Measurements from ENCODE around the gene ATP7A.

ATP7A gene

DNA sequence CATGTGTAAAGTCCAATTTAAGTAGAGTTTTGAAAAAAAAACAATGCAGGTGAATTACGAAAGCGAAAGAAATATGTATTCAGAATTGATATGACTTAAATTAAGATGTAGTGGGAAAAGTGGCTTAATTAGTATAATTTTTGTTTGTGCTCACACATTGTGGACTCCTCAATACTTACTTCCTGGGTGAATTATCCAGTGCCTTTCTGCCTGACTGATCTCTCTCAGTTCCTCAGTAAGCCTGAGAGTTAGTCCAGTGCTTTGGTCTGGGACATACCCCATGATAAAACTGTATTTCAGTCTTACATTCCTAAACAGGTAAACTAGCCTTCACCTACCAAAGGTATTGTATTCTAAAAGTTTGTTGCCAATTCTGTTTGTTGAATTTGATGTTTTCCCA, 50.6 kb downstream of the ATP7A start:
- H3K4me2 ChIP-seq (ENCODE audit: low read length) = no peak overlapping the region
- H2BK5ac ChIP-seq (ENCODE audit: low read length) = no peak overlapping the region

DNA sequence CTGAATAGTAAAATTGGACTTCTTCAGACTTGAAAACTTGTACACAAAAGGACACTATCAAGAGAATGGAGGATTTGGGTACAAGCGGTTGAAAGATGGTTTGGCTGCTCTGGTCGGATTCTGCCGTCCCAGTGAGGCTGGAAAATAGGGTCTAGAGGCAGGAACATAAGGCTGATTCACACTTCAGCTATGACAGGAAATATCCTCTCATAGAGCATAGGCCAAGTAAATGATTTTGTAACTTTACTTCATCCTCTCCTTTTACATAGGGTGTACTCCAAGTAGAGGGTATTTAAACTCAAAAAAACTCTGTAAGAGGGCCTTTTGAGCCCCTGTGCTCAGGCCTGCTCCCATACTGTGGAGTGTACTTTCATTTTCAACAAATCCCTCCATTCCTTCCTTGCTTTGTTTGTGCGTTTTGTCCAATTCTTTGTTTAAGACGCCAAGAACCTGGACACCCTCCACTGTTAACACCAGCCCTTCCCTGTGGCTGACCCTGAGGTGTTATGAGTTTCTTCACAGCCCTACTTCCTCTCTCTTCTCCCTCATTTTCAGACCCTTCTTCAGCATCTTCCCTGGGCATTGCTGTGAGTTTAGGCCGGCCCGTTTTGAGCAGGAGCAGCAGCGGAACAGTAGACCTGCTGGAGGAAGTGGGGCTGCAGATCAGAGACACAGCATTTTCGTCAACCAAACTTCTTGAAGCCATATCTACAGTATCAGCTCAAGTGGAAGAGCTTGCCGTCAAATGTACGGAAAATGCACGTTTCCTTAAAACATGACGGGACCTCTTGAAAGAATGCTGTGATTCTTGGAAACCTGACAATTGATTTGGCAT, 51.8 kb downstream of the ATP7A start:
- no peak overlapping the region for H3K9ac ChIP-seq (ENCODE audit: low read length)

More for the DNA sequence above, 50.6 kb downstream of the ATP7A start:
- no peak overlapping the region for H3K4me3 ChIP-seq (ENCODE audit: low read length)
- H3K27me3 ChIP-seq (ENCODE audit: insufficient read depth, low read length, poor library complexity) = no peaks in the 10 kb centered on the region
- no peak overlapping the region for H4K5ac ChIP-seq (ENCODE audit: low read length)
- H3K27ac ChIP-seq (ENCODE audit: low read depth, low read length) = no peak overlapping the region
- no peak overlapping the region for H2AK5ac ChIP-seq (ENCODE audit: low read length)
- no peak overlapping the region for H3K9ac ChIP-seq (ENCODE audit: low read length)
- no peak overlapping the region for H3K56ac ChIP-seq (ENCODE audit: low read length)
- no CpG with 5 or more reads among the region's 2 CpGs for WGBS (ENCODE audit: extremely low coverage, insufficient coverage, low lambda C conversion rate)
- no peaks in the 10 kb centered on the region for H3K36me3 ChIP-seq (ENCODE audit: control insufficient read depth, insufficient read depth, low read length)
- H2BK120ac ChIP-seq (ENCODE audit: low read depth, low read length) = no peak overlapping the region
- no peak for DNase-seq
- no peak overlapping the region for H3K4ac ChIP-seq (ENCODE audit: low read depth, low read length)
- H3K4me1 ChIP-seq (ENCODE audit: control insufficient read depth, low read depth, low read length) = no peaks in the 10 kb centered on the region
- H3K18ac ChIP-seq (ENCODE audit: low read length) = no peak overlapping the region
- H3K79me2 ChIP-seq (ENCODE audit: control insufficient read depth, insufficient read depth, low read length) = no peaks in the 10 kb centered on the region
- no peak overlapping the region for H4K8ac ChIP-seq (ENCODE audit: low read depth, low read length)
- no peaks in the 10 kb centered on the region for H3K79me1 ChIP-seq (ENCODE audit: low read length)
- no peak overlapping the region for H3K23ac ChIP-seq (ENCODE audit: low read length)
- no peak overlapping the region for H2BK15ac ChIP-seq (replicated peaks; ENCODE audit: low read depth)

DNA sequence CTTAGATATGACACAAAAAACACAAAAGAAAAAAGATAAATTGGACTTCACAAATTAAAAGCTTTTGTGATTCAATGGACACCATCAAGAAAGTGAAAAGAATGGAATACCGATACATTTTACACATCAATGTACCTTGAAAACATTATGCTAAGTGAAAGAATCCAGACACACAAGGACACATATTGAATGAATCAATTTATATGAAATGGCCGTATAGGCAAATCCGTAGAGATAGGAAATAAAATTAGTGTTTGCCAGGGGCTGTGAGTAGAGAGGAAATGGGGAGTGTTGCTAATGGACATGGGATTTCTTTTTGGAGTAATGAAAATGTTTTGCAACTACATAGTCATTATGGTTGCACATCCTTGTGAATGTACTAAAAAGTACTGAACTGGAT, 55.9 kb downstream of the ATP7A start:
- no peak overlapping the region for H3K56ac ChIP-seq (ENCODE audit: low read length)
- no peak overlapping the region for H4K5ac ChIP-seq (ENCODE audit: low read length)
- no peak overlapping the region for H3K27ac ChIP-seq (ENCODE audit: low read depth, low read length)
- WGBS (ENCODE audit: extremely low coverage, insufficient coverage, low lambda C conversion rate) = no CpG with 5 or more reads among the region's 3 CpGs
- no peak overlapping the region for H2BK120ac ChIP-seq (ENCODE audit: low read depth, low read length)
- no peaks in the 10 kb centered on the region for H3K27me3 ChIP-seq (ENCODE audit: insufficient read depth, low read length, poor library complexity)
- no peak overlapping the region for H2AK5ac ChIP-seq (ENCODE audit: low read length)
- H3K9ac ChIP-seq (ENCODE audit: low read length) = no peak overlapping the region
- H2BK15ac ChIP-seq (replicated peaks; ENCODE audit: low read depth) = no peak overlapping the region
- H3K36me3 ChIP-seq (ENCODE audit: control insufficient read depth, insufficient read depth, low read length) = no peaks in the 10 kb centered on the region
- DNase-seq = no peak
- H3K4ac ChIP-seq (ENCODE audit: low read depth, low read length) = no peak overlapping the region
- H3K79me1 ChIP-seq (ENCODE audit: low read length) = no peaks in the 10 kb centered on the region
- H3K79me2 ChIP-seq (ENCODE audit: control insufficient read depth, insufficient read depth, low read length) = no peaks in the 10 kb centered on the region
- no peak overlapping the region for H3K18ac ChIP-seq (ENCODE audit: low read length)
- H3K4me1 ChIP-seq (ENCODE audit: control insufficient read depth, low read depth, low read length) = no peaks in the 10 kb centered on the region
- H3K4me2 ChIP-seq (ENCODE audit: low read length) = no peak overlapping the region
- no peak overlapping the region for H4K8ac ChIP-seq (ENCODE audit: low read depth, low read length)
- no peak overlapping the region for H2BK5ac ChIP-seq (ENCODE audit: low read length)
- no peak overlapping the region for H3K23ac ChIP-seq (ENCODE audit: low read length)
- no peak overlapping the region for H3K4me3 ChIP-seq (ENCODE audit: low read length)

More for the DNA sequence above, 51.8 kb downstream of the ATP7A start:
- Histone ChIP-seq H3K79me2 (ENCODE audit: control insufficient read depth, insufficient read depth, low read length) (no peaks in the 10 kb centered on the region), H3K79me1 (ENCODE audit: low read length) (no peaks in the 10 kb centered on the region), H3K18ac (ENCODE audit: low read length) (no peak overlapping the region), H3K27ac (ENCODE audit: low read depth, low read length) (no peak overlapping the region), H3K4me1 (ENCODE audit: control insufficient read depth, low read depth, low read length) (no peaks in the 10 kb centered on the region), H4K5ac (ENCODE audit: low read length) (no peak overlapping the region), H2BK15ac (replicated peaks; ENCODE audit: low read depth) (no peak overlapping the region), H3K27me3 (ENCODE audit: insufficient read depth, low read length, poor library complexity) (no peaks in the 10 kb centered on the region), H2BK5ac (ENCODE audit: low read length) (no peak overlapping the region), H4K8ac (ENCODE audit: low read depth, low read length) (no peak overlapping the region), H2AK5ac (ENCODE audit: low read length) (no peak overlapping the region), H3K4me3 (ENCODE audit: low read length) (no peak overlapping the region), H3K23ac (ENCODE audit: low read length) (no peak overlapping the region), H3K4ac (ENCODE audit: low read depth, low read length) (no peak overlapping the region), H3K36me3 (ENCODE audit: control insufficient read depth, insufficient read depth, low read length) (no peaks in the 10 kb centered on the region), H3K56ac (ENCODE audit: low read length) (no peak overlapping the region), H2BK120ac (ENCODE audit: low read depth, low read length) (no peak overlapping the region), H3K4me2 (ENCODE audit: low read length) (no peak overlapping the region)
- no peak for DNase-seq
- no CpG with 5 or more reads among the region's 13 CpGs for WGBS (ENCODE audit: extremely low coverage, insufficient coverage, low lambda C conversion rate)

DNA sequence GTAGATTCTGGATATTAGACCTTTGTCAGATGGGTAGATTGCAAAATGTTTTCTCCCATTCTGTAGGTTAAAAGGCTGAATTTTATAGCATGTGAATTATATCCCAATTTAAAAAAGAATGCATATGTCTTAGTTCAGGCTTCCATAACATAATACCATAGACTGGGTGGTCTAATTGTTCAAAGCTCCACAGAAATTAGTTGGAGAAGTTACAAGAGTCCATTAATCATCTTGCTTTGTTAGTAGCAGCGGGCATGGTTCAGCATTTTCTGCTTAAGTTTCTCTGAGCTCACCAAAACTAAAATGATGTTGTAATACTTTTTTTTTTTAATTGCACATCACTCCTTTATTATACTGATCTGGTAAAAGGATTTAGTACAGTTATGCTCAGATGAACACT, 57.1 kb downstream of the ATP7A start:
- WGBS (ENCODE audit: extremely low coverage, insufficient coverage, low lambda C conversion rate) = no CpG with 5 or more reads among the region's 1 CpG

DNA sequence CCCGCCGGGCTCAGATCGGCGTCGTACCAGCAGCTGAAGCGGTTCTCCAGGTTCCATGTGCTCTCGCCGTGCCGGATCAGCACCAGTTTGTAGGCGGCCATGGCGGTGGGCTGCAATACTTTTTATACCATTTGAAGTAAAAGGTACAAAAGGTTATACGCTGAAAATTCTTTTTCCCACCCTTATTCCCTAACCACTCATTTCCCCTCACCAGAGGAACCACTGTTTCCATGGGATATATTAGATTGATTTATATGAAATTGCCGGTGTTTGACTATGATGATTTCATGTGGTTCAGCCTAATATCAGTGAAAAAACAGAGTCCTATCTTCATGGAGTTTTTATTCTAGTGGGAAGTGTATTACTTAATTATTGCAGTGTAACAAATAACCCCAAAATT, 59.0 kb downstream of the ATP7A start, which contains the start of gene PGAM4:
Gene PGAM4, minus strand, starts transcription at position 101 of the 400 bp plus-strand sequence. Its CDS starts 0 bp downstream, at position 101.
- DNase-seq = no peak
- H3K18ac ChIP-seq (ENCODE audit: low read length) = no peak within 1 kb of the TSS
- H4K8ac ChIP-seq (ENCODE audit: low read depth, low read length) = no peak within 1 kb of the TSS
- no peak within 1 kb of the TSS for H2BK120ac ChIP-seq (ENCODE audit: low read depth, low read length)
- H3K9ac ChIP-seq (ENCODE audit: low read length) = no peak within 1 kb of the TSS
- no peaks in the 10 kb centered on the region for H3K36me3 ChIP-seq (ENCODE audit: control insufficient read depth, insufficient read depth, low read length)
- no peak within 1 kb of the TSS for H3K23ac ChIP-seq (ENCODE audit: low read length)
- no peak within 1 kb of the TSS for H2BK5ac ChIP-seq (ENCODE audit: low read length)
- no peak within 1 kb of the TSS for H3K27ac ChIP-seq (ENCODE audit: low read depth, low read length)
- H4K5ac ChIP-seq (ENCODE audit: low read length) = no peak within 1 kb of the TSS
- no peaks in the 10 kb centered on the region for H3K79me2 ChIP-seq (ENCODE audit: control insufficient read depth, insufficient read depth, low read length)
- H3K56ac ChIP-seq (ENCODE audit: low read length) = no peak within 1 kb of the TSS
- H3K4ac ChIP-seq (ENCODE audit: low read depth, low read length) = no peak within 1 kb of the TSS
- H2AK5ac ChIP-seq (ENCODE audit: low read length) = no peak within 1 kb of the TSS
- H3K4me1 ChIP-seq (ENCODE audit: control insufficient read depth, low read depth, low read length) = no peaks in the 10 kb centered on the region
- no peak within 1 kb of the TSS for H3K4me3 ChIP-seq (ENCODE audit: low read length)
- no peak within 1 kb of the TSS for H2BK15ac ChIP-seq (replicated peaks; ENCODE audit: low read depth)
- no peaks in the 10 kb centered on the region for H3K27me3 ChIP-seq (ENCODE audit: insufficient read depth, low read length, poor library complexity)
- no CpG with 5 or more reads among the region's 13 CpGs for WGBS (ENCODE audit: extremely low coverage, insufficient coverage, low lambda C conversion rate)
- H3K79me1 ChIP-seq (ENCODE audit: low read length) = no peaks in the 10 kb centered on the region
- no peak within 1 kb of the TSS for H3K4me2 ChIP-seq (ENCODE audit: low read length)

More for the DNA sequence above, 57.1 kb downstream of the ATP7A start:
- Histone ChIP-seq H4K8ac (ENCODE audit: low read depth, low read length) (no peak overlapping the region), H3K4me3 (ENCODE audit: low read length) (no peak overlapping the region), H3K27ac (ENCODE audit: low read depth, low read length) (no peak overlapping the region), H3K4me2 (ENCODE audit: low read length) (no peak overlapping the region), H3K23ac (ENCODE audit: low read length) (no peak overlapping the region), H3K4me1 (ENCODE audit: control insufficient read depth, low read depth, low read length) (no peaks in the 10 kb centered on the region), H3K18ac (ENCODE audit: low read length) (no peak overlapping the region), H3K4ac (ENCODE audit: low read depth, low read length) (no peak overlapping the region), H4K5ac (ENCODE audit: low read length) (no peak overlapping the region), H3K56ac (ENCODE audit: low read length) (no peak overlapping the region), H3K79me2 (ENCODE audit: control insufficient read depth, insufficient read depth, low read length) (no peaks in the 10 kb centered on the region), H2AK5ac (ENCODE audit: low read length) (no peak overlapping the region), H3K9ac (ENCODE audit: low read length) (no peak overlapping the region), H2BK5ac (ENCODE audit: low read length) (no peak overlapping the region), H3K27me3 (ENCODE audit: insufficient read depth, low read length, poor library complexity) (no peaks in the 10 kb centered on the region), H2BK120ac (ENCODE audit: low read depth, low read length) (no peak overlapping the region), H3K79me1 (ENCODE audit: low read length) (no peaks in the 10 kb centered on the region), H2BK15ac (replicated peaks; ENCODE audit: low read depth) (no peak overlapping the region), H3K36me3 (ENCODE audit: control insufficient read depth, insufficient read depth, low read length) (no peaks in the 10 kb centered on the region)
- no peak for DNase-seq
